Adrenal gland (tissue), 12 donors: Measurements from ENCODE around the gene ACAP3. TPM values are rescaled to one million over a fixed set of nuclear protein-coding genes. Genes with fewer than 3 reads are reported as not detected.

ENCODE experiments used
- DNase-seq, 7 donors: peaks; one replicate each; pipeline ENCODE4 v3.0.0-alpha.2; 2019 to 2020
- H3K27ac ChIP-seq, 5 donors: fragments of 200-600 bp; sonication (generic) in 4 of 5; 1 replicate in 3 of 5; 2 replicates in 2 of 5; pipeline versions ENCODE4 v1.5.1 to v1.8.0; 2016 to 2020; ENCODE audit warnings: mild to moderate bottlenecking in 1 of 5
- H3K27me3 ChIP-seq: fragments of 200-600 bp; 2 replicates; pipeline ENCODE4 v1.8.0; 2021
- H3K36me3 ChIP-seq, 2 donors: fragments of 200-600 bp; replicated peaks in 1 of 2; 1 replicate in 1 of 2; 2 replicates in 1 of 2; pipeline versions ENCODE4 v1.5.1 to v1.8.0; 2018 to 2022
- H3K4me1 ChIP-seq, 2 donors: fragments of 200-600 bp; replicated peaks in 1 of 2; 1 replicate in 1 of 2; 2 replicates in 1 of 2; pipeline versions ENCODE4 v1.5.1 to v1.8.0; 2018 to 2021
- H3K4me3 ChIP-seq, 4 donors: fragments of 200-600 bp; sonication (generic) in 3 of 4; one replicate each; pipeline ENCODE4 v1.5.1; 2016 to 2018
- H3K9me3 ChIP-seq, 3 donors: fragments of 200-600 bp; sonication (generic) in 1 of 3; replicated peaks in 1 of 3; 1 replicate in 2 of 3; 2 replicates in 1 of 3; pipeline versions ENCODE4 v1.5.1 to v1.8.0; 2016 to 2021
- POLR2A ChIP-seq, 2 donors: fragments of 450-650 bp; IDR thresholded peaks; one replicate each; pipeline ENCODE4 v1.6.1; 2017; ENCODE audit warnings: antibody characterized with exemption in 2 of 2, mild to moderate bottlenecking in 2 of 2, moderate library complexity in 1 of 2
- WGBS, 4 donors: extraction: QIAGEN DNeasy Blood & Tissue Kit in 2 of 4; methylation state at CpG; one replicate each; pipeline versions ENCODE4 v1.1.5 to v1.1.7; 2013 to 2017; 5-methylcytosine and 5-hydroxymethylcytosine counted together
- intact Hi-C, 2 donors: fragments of 100-400 bp; cut with DNase I; formaldehyde crosslinking; loops; one replicate each; pipeline versions ENCODE4 v1.14.1 to v1.15.0; 2022 to 2023
- polyA plus RNA-seq, 3 donors: library from polyadenylated mRNA; stranded (reverse); fragments of 200-250 nt in 2 of 3; fragments of 350-450 nt in 1 of 3; fragmentation: Illumina TruSeq in 1 of 3; extraction: RNeasy Lipid Tissue Mini Kit (QIAGEN cat#74804) in 1 of 3; gene quantifications; one replicate each; pipeline ENCODE4 v1.2.3, GENCODE V29; 2013 to 2014
- total RNA-seq, 9 donors: library from RNA; depleted of rRNA in 4 of 9; stranded (reverse); fragments of >200 nt in 4 of 9; fragments of 120-200 nt in 1 of 9; fragmentation: NEBNext Ultra II Directional in 1 of 9; extraction: Animal tissue kit (Norgen Biotek cat#: 25700) in 1 of 9; gene quantifications; one replicate each; pipeline versions ENCODE4 v1.1.0 to v1.2.4, GENCODE V29; 2013 to 2023
- TF ChIP-seq, protein P1 (sequence below), 6 experiments: fragments of 450-650 bp in 4 of 6; fragments of 200-600 bp in 2 of 6; sonication (generic) in 1 of 6; IDR thresholded peaks; 1 replicate in 5 of 6; 2 replicates in 1 of 6; pipeline versions ENCODE4 v1.5.1 to v1.8.0; 2016 to 2021; ENCODE audit warnings: antibody characterized with exemption in 6 of 6, mild to moderate bottlenecking in 2 of 6, moderate library complexity in 1 of 6
- donor health status: healthy with polysubstance abuse.
- donor health status: Bipolar disorder and iron deficiency.
- donor health status: DM: yes; HTN: yes; CAD: no.
- donor health status: DM: no; HTN: no; CAD: no.
- donor health status: DM: no; HTN: no; CAD: no.
- donor health status: DM: yes; HTN: yes; CAD: no.

Gene ACAP3
- total and polyA plus RNA-seq, 12 donors: 5.0 to 385 (median 40.8) TPM

DNA sequence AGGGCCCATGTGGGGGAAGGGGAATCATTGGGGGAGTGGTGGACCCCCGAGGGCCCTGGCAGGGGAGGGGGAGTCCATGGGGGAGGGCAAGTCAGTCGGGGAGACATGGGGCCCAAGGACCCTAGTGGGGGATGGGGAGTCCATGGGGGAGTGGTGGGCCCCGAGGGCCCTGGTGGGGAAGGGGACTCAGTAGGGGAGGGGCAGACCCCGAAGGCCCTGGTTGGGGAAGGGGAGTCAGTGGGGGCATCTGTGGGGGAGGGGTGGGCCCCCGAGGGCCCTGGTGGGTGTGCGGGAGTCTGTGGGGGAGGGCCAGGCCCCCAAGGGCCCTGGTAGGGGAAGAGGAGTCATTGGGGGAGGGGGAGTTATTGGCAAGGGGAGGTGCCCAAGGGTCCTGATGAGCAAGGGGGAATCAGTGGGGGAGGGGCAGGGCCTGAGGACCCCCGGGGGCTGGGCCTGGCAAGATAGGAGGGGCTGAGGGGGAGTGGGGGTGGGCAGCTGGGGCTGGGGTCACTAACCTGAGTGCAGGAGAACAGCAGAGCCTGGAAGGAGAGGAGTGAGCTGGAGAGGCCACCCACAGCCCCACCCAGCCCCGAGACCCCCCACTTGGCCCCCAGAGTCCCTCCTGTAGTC lies 48.6 kb upstream of the ACAP3 start:
- H3K9me3 ChIP-seq: no peaks in the 10 kb centered on the region
- H3K36me3 ChIP-seq: no peaks in the 10 kb centered on the region
- H3K27me3 ChIP-seq: peaks cover 20% of the 10 kb centered on the region
- peaks cover 4 to 5% of the 10 kb centered on the region in 2 donors for H3K4me1 ChIP-seq
- peak overlapping the region in 1 of 4 donors; percentile 51 for H3K4me3 ChIP-seq
- no peak for TF ChIP-seq POLR2A (IDR thresholded peaks at IDR 0.05)
- TF ChIP-seq, protein P1, sequence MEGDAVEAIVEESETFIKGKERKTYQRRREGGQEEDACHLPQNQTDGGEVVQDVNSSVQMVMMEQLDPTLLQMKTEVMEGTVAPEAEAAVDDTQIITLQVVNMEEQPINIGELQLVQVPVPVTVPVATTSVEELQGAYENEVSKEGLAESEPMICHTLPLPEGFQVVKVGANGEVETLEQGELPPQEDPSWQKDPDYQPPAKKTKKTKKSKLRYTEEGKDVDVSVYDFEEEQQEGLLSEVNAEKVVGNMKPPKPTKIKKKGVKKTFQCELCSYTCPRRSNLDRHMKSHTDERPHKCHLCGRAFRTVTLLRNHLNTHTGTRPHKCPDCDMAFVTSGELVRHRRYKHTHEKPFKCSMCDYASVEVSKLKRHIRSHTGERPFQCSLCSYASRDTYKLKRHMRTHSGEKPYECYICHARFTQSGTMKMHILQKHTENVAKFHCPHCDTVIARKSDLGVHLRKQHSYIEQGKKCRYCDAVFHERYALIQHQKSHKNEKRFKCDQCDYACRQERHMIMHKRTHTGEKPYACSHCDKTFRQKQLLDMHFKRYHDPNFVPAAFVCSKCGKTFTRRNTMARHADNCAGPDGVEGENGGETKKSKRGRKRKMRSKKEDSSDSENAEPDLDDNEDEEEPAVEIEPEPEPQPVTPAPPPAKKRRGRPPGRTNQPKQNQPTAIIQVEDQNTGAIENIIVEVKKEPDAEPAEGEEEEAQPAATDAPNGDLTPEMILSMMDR (IDR thresholded peaks at IDR 0.05): no peak
- H3K27ac ChIP-seq: peak overlapping the region in 1 of 5 donors; percentile 87
- 26 to 33% (median 32%) methylated on average over 1 to 8 of the region's 8 CpGs; no CpG with 5 or more reads in 1 of the 4 donors for WGBS, 4 donors
- DNase-seq: peak in 3 of 7 donors; percentile 1 to 12 (median 7)
- intact Hi-C loops: no loop called here

DNA sequence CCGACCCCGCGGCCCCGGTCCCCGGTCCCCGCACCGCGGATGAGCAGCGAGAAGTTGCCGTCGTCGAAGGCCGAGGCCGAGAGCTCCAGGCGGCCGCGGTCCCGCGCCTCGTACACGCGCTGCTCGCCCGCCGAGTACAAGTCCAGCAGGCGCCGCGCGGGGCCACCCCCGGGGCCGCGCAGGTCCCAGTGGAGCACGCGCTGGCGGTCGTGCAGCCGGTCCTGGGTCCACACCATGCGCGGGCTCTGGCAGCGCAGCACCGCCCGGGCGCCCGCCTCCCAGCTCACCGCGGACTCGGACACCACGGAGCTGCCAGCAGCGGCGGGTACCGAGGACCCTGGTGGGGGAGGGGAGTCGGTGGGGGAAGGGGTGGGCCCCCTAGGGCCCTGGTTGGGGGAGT lies 47.7 kb upstream of the ACAP3 start:
- peak overlapping the region in 1 of 5 donors; percentile 87 for H3K27ac ChIP-seq
- no peaks in the 10 kb centered on the region for H3K9me3 ChIP-seq
- intact Hi-C loops: no loop called here
- no peaks in the 10 kb centered on the region for H3K36me3 ChIP-seq
- peak in 3 of 7 donors; percentile 21 to 59 (median 24) for DNase-seq
- H3K4me3 ChIP-seq: peak overlapping the region in 1 of 4 donors; percentile 41
- WGBS, 4 donors: 1 to 16% (median 4%) methylated on average over 11 to 52 of the region's 52 CpGs; no CpG with 5 or more reads in 1 of the 4 donors
- no peak for TF ChIP-seq POLR2A (IDR thresholded peaks at IDR 0.05)
- TF ChIP-seq, protein P1 (IDR thresholded peaks at IDR 0.05): no peak
- peaks cover 20% of the 10 kb centered on the region for H3K27me3 ChIP-seq
- peaks cover 4 to 5% of the 10 kb centered on the region in 2 donors for H3K4me1 ChIP-seq

DNA sequence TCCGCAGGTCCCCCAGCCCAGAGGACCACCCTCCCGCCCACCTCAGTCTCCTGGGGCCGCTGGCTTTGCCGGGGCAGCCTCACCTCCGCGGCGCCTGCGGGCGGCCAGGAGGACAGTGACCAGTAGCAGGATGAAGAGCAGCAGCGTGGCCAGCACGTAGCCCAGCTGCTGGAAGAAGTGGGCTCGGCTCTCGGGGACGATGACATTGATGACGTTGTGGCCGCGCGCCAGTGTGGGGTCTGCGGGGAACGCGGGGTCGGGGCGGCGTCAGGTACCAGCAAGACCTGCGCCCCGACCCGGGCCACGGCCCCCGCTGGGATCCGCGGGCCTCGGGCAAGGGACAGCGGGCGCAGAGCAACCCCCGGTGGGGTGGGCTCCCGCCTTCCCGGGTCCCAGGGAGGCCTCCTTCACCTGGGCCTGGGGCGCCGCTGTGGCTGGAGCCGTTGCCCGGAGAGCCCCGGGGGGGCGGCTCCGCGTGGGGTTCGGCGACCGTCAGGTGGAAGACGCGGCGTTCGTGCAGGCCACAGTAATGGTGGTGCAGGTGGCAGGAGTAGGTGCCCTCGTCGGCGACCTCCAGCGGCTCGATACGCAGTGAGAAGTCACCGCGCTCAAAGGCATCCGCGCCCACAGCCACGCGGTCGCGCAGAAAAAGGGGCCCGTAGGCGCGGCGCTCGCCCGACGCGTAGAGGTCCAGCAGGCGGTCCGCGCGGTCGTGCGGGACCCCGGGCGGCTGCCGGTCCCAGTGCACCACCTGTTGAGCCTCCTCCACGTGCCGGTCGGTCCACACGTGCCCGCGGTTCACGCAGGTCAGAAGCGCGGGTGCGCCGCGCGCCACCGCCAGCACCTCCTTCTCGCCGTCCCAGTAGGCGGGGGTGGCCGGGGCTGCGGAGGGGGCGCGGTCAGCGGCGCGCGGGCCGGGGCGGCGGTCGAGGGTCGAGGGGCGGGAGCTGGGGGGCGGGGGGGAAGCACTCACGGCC lies 46.8 kb upstream of the ACAP3 start:
- TF ChIP-seq, protein P1 (IDR thresholded peaks at IDR 0.05): no peak
- no peak for TF ChIP-seq POLR2A (IDR thresholded peaks at IDR 0.05)
- DNase-seq: peak in 2 of 7 donors; percentile 1 to 12
- intact Hi-C loops: no loop called here
- Histone ChIP-seq H3K27me3 (peaks cover 20% of the 10 kb centered on the region), H3K27ac (peak overlapping the region in 1 of 5 donors; percentile 87), H3K4me3 (peak overlapping the region in 1 of 4 donors; percentile 41), H3K36me3 (no peaks in the 10 kb centered on the region), H3K4me1 (peaks cover 4 to 5% of the 10 kb centered on the region in 2 donors), H3K9me3 (no peaks in the 10 kb centered on the region)
- 29 to 39% (median 31%) methylated on average over 70 to 116 of the region's 116 CpGs; no CpG with 5 or more reads in 1 of the 4 donors for WGBS, 4 donors
